ENCODE results near the gene RIPK1. TPM values are rescaled to one million over a fixed set of nuclear protein-coding genes. Genes with fewer than 3 reads are reported as not detected.

The RIPK1 gene
- total RNA-seq, 1 experiment from 2014 or later = 14.8 TPM

GRCh38 chr6:3037638-3038365, 30.5 kb upstream of the RIPK1 start:
- Histone ChIP-seq H3K27me3 (ENCODE audit: insufficient read depth, low read depth) (no peaks in the 10 kb centered on the region), H3K4me3 (no peak overlapping the region), H3K4me2 (no peak overlapping the region), H3K36me3 (ENCODE audit: low read depth) (no peaks in the 10 kb centered on the region), H3K9me2 (ENCODE audit: insufficient read depth) (no peaks in the 10 kb centered on the region), H3F3A (ENCODE audit: insufficient read depth, low read depth) (no peaks in the 10 kb centered on the region), H3K9me3 (ENCODE audit: insufficient read depth, low read depth) (no peaks in the 10 kb centered on the region), H2AFZ (no peak overlapping the region), H3K27ac (no peak overlapping the region), H3K4me1 (replicated peaks; ENCODE audit: insufficient read depth) (no peaks in the 10 kb centered on the region), H3K79me2 (ENCODE audit: low read depth) (no peaks in the 10 kb centered on the region), H4K20me1 (ENCODE audit: insufficient read depth) (no peaks in the 10 kb centered on the region)
- CTCF ChIA-PET = interaction anchor here (1.9 kb wide), 1 partner anchor 36 kb away, joined by 4 read pairs; no protein-coding TSS in a partner anchor
- no peak for TF ChIP-seq CTCF (conservative IDR thresholded peaks at IDR 0.05)
- no peak for TF ChIP-seq EZH2 (IDR thresholded peaks at IDR 0.05; ENCODE audit: low read depth)
- no peak for DNase-seq
- POLR2A ChIA-PET (ENCODE audit: unreplicated experiment) = no interaction called here
- no TSS peak for BruUV-seq (replicated peaks)
- intact Hi-C loops (cut with micrococcal nuclease; ENCODE audit: unreplicated experiment) = no loop called here

- ChIA-PET CTCF (interaction anchor here (0.6 to 1.9 kb wide), 3 partner anchors 19 to 1441 kb away, joined by 3 to 4 read pairs (median 3); no protein-coding TSS in a partner anchor), POLR2A (ENCODE audit: unreplicated experiment) (interaction anchor here (0.6 kb wide), 1 partner anchor 19 kb away, joined by 3 read pairs; no protein-coding TSS in a partner anchor)
- intact Hi-C loops (cut with micrococcal nuclease; ENCODE audit: unreplicated experiment) = no loop called here
- H3K27me3 ChIP-seq (ENCODE audit: insufficient read depth, low read depth) = no peaks in the 10 kb centered on the region
- no peak overlapping the region for H3K4me3 ChIP-seq
- no peak overlapping the region for H3K27ac ChIP-seq
- BruUV-seq (replicated peaks) = no TSS peak
- H3F3A ChIP-seq (ENCODE audit: insufficient read depth, low read depth) = no peaks in the 10 kb centered on the region
- no peaks in the 10 kb centered on the region for H3K79me2 ChIP-seq (ENCODE audit: low read depth)
- H3K36me3 ChIP-seq (ENCODE audit: low read depth) = no peaks in the 10 kb centered on the region
- no peak overlapping the region for H2AFZ ChIP-seq
- H3K4me1 ChIP-seq (replicated peaks; ENCODE audit: insufficient read depth) = no peaks in the 10 kb centered on the region
- TF ChIP-seq CTCF (conservative IDR thresholded peaks at IDR 0.05) (no peak), EZH2 (IDR thresholded peaks at IDR 0.05; ENCODE audit: low read depth) (no peak)
- no peaks in the 10 kb centered on the region for H3K9me2 ChIP-seq (ENCODE audit: insufficient read depth)
- no peak for DNase-seq
- H3K4me2 ChIP-seq = no peak overlapping the region
- H3K9me3 ChIP-seq (ENCODE audit: insufficient read depth, low read depth) = no peaks in the 10 kb centered on the region
- no peaks in the 10 kb centered on the region for H4K20me1 ChIP-seq (ENCODE audit: insufficient read depth)
Measured at GRCh38 chr6:3039384-3039783, 28.9 kb upstream of the RIPK1 start.

- no TSS peak for BruUV-seq (replicated peaks)
- no peaks in the 10 kb centered on the region for H3K9me3 ChIP-seq (ENCODE audit: insufficient read depth, low read depth)
- H3K27me3 ChIP-seq (ENCODE audit: insufficient read depth, low read depth) = no peaks in the 10 kb centered on the region
- no peaks in the 10 kb centered on the region for H3K79me2 ChIP-seq (ENCODE audit: low read depth)
- no peaks in the 10 kb centered on the region for H3K9me2 ChIP-seq (ENCODE audit: insufficient read depth)
- no peaks in the 10 kb centered on the region for H4K20me1 ChIP-seq (ENCODE audit: insufficient read depth)
- no peak overlapping the region for H3K4me2 ChIP-seq
- no peaks in the 10 kb centered on the region for H3K4me1 ChIP-seq (replicated peaks; ENCODE audit: insufficient read depth)
- CTCF ChIA-PET = no interaction called here
- H2AFZ ChIP-seq = no peak overlapping the region
- no peak for TF ChIP-seq CTCF (conservative IDR thresholded peaks at IDR 0.05)
- TF ChIP-seq EZH2 (IDR thresholded peaks at IDR 0.05; ENCODE audit: low read depth) = no peak
- intact Hi-C loops (cut with micrococcal nuclease; ENCODE audit: unreplicated experiment) = no loop called here
- POLR2A ChIA-PET (ENCODE audit: unreplicated experiment) = interaction anchor here (0.6 kb wide), 1 partner anchor 17 kb away, joined by 6 read pairs; no protein-coding TSS in a partner anchor
- H3K4me3 ChIP-seq = no peak overlapping the region
- H3K36me3 ChIP-seq (ENCODE audit: low read depth) = no peaks in the 10 kb centered on the region
- no peak for DNase-seq
- H3F3A ChIP-seq (ENCODE audit: insufficient read depth, low read depth) = no peaks in the 10 kb centered on the region
- H3K27ac ChIP-seq = no peak overlapping the region
Measured at GRCh38 chr6:3041147-3041546, 27.1 kb upstream of the RIPK1 start.

All from PC-9 (cell line).